A549 (cell line): ENCODE measurements around the gene ARVCF. TPM values are rescaled to one million over a fixed set of nuclear protein-coding genes. Genes with fewer than 3 reads are reported as not detected.

Experiments used
- ATAC-seq, 2 experiments: fragments of 200-7000 bp in 1 of 2; fragments of >200 bp in 1 of 2; cut with Nextera tagmentation in 1 of 2; cut with Tn5 transposase in 1 of 2; 3 replicates each; pipeline versions ENCODE4 v1.8.0 to v1.9.1; 2018 to 2020; ENCODE audit warnings: mild to moderate bottlenecking in 1 of 2, moderate library complexity in 1 of 2
- CTCF ChIA-PET: fragments of 300-600 bp; sonication (Branson Sonifier 250); formaldehyde crosslinking; extraction: SDS; loops from one replicate; lab custom pipeline; 2021; ENCODE audit warnings: antibody characterized with exemption, inconsistent platforms; lab: Yijun Ruan, JAX
- POLR2A ChIA-PET: fragments of 350-600 bp; formaldehyde crosslinking; extraction: SDS; loops from one replicate; lab custom pipeline; 2021; ENCODE audit warnings: antibody characterized with exemption, inconsistent platforms; lab: Yijun Ruan, JAX
- DNase-seq, 2 experiments: peaks; one replicate each; pipeline versions ENCODE4 v3.0.0 to v3.0.0-alpha.2; 2011 to 2016; ENCODE audit warnings: low read depth in 1 of 2, low spot score in 1 of 2
- FAIRE-seq: peaks from 2 replicates; lab custom pipeline; 2011; peaks lifted over from hg19 to GRCh38; lab: Jason Lieb, UNC
- H3K27ac ChIP-seq, 2 experiments: fragments of >200 bp; sonication (Bioruptor Twin); formaldehyde crosslinking; 3 replicates each; pipeline ENCODE4 v1.5.1; 2016 to 2017
- H3K4me1 ChIP-seq: fragments of >200 bp; sonication (Bioruptor Twin); formaldehyde crosslinking; 3 replicates; pipeline ENCODE4 v1.6.1; 2016
- H3K4me2 ChIP-seq: fragments of >200 bp; sonication (Bioruptor Twin); formaldehyde crosslinking; 3 replicates; pipeline ENCODE4 v1.6.1; 2016
- H3K4me3 ChIP-seq: fragments of >200 bp; sonication (Bioruptor Twin); formaldehyde crosslinking; 3 replicates; pipeline ENCODE4 v1.5.1; 2016
- H3K9me3 ChIP-seq: fragments of >200 bp; sonication (Bioruptor Twin); formaldehyde crosslinking; 3 replicates; pipeline ENCODE4 v1.6.1; 2016
- CTCF ChIP-seq: fragments of >200 bp; sonication (Bioruptor Twin); formaldehyde crosslinking; IDR thresholded peaks from 3 replicates; pipeline ENCODE4 v1.5.1; 2016
- EHF ChIP-seq: fragments of 250-450 bp; sonication (Bioruptor Pico); IDR thresholded peaks from 2 replicates; pipeline ENCODE4 v1.5.0; 2020; ENCODE audit warnings: mild to moderate bottlenecking
- HOXA7 ChIP-seq: fragments of 250-450 bp; sonication (Bioruptor Pico); IDR thresholded peaks from 2 replicates; pipeline ENCODE4 v1.5.0; 2020; ENCODE audit warnings: mild to moderate bottlenecking, moderate library complexity
- RAD21 ChIP-seq, 2 experiments: fragments of >200 bp in 1 of 2; sonication (Bioruptor Twin) in 1 of 2; formaldehyde crosslinking in 1 of 2; IDR thresholded peaks in 1 of 2; conservative IDR thresholded peaks in 1 of 2; 2 replicates in 1 of 2; 3 replicates in 1 of 2; pipeline ENCODE4 v1.6.1; 2012 to 2018; ENCODE audit warnings: inconsistent platforms in 1 of 2
- RNF2 ChIP-seq: fragments of 200-600 bp; sonication (generic); IDR thresholded peaks from 2 replicates; pipeline ENCODE4 v1.6.1; 2016; ENCODE audit warnings: low read depth, mild to moderate bottlenecking, antibody characterized with exemption, moderate library complexity, borderline replicate concordance
- SMC3 ChIP-seq: fragments of >200 bp; sonication (Bioruptor Twin); formaldehyde crosslinking; IDR thresholded peaks from 3 replicates; pipeline ENCODE4 v1.6.1; 2018; ENCODE audit warnings: inconsistent platforms
- ZC3H11A ChIP-seq: fragments of 450-650 bp; IDR thresholded peaks from 2 replicates; pipeline ENCODE4 v1.6.1; 2014; ENCODE audit warnings: antibody characterized with exemption, mild to moderate bottlenecking
- ZNF302 ChIP-seq: fragments of 250-450 bp; sonication (Bioruptor Pico); IDR thresholded peaks from 2 replicates; pipeline ENCODE4 v1.9.0; 2021; ENCODE audit warnings: inconsistent platforms, mild to moderate bottlenecking, moderate library complexity
- ZSCAN20 ChIP-seq: fragments of 250-450 bp; sonication (Bioruptor Pico); IDR thresholded peaks from 2 replicates; pipeline ENCODE4 v1.8.0; 2022; ENCODE audit warnings: mild to moderate bottlenecking, moderate library complexity
- WGBS: methylation state at CpG from one replicate; pipeline ENCODE4 v1.1.6; 2017; ENCODE audit errors: missing lambda C conversion rate; 5-methylcytosine and 5-hydroxymethylcytosine counted together
- polyA plus RNA-seq, 4 experiments: library from polyadenylated mRNA; depleted of rRNA in 3 of 4; stranded (reverse); fragments of >200 nt; fragmentation: RNase III in 1 of 4; extraction: RNeasy Plus Mini Kit Qiagen cat#74134 plus additional on column Dnase treatment in 1 of 4; gene quantifications; 2 replicates in 3 of 4; 3 replicates in 1 of 4; pipeline ENCODE4 v1.2.3, GENCODE V29; 2011 to 2017
- TF ChIP-seq, protein P1 (sequence below): fragments of >200 bp; sonication (Bioruptor Twin); formaldehyde crosslinking; IDR thresholded peaks from 2 replicates; pipeline ENCODE4 v1.6.1; 2016
- TF ChIP-seq, protein P2 (sequence below): fragments of 250-450 bp; sonication (Bioruptor Pico); IDR thresholded peaks from 2 replicates; pipeline ENCODE4 v1.5.0; 2020; ENCODE audit warnings: low read depth, mild to moderate bottlenecking, moderate library complexity

The ARVCF gene
- polyA plus RNA-seq, 2 of the 4 experiments (the other 2 are of a cell fraction), result 0.81 to 2.1 TPM

DNA sequence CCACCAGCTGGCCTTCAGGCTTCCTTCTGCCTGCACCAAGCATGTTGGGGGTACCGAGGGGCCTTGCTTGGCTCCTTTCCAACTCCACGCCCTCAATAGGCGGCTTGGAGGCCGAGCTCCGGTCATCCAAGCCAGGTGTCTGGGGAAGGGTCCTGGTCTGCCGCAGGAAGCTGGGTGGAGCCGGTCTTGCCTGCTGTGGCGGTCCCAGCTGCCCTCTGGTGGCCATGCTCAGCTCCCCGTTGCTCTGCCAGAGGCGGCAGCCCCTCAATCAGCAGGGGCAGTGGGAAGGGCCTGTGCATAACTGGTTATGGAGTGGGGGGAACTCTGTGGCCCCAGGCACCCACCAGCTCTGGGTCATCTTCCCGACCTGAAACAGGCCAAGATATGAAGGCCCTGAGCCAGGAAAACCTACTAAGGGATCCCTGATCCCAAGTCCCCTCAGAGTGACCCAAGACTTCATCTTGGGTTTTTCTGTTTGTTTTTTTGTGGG lies 3.2 kb downstream of the ARVCF start:
- 5% methylated on average over 3 of the region's 11 CpGs for WGBS
- no peak overlapping the region for H3K4me3 ChIP-seq
- CTCF ChIA-PET, result interaction anchor here (0.5 to 5.8 kb wide), 15 partner anchors 12 to 108 kb away, joined by 3 to 89 read pairs (median 8); no protein-coding TSS in a partner anchor
- no peaks in the 10 kb centered on the region for H3K9me3 ChIP-seq
- no peak overlapping the region for H3K4me2 ChIP-seq
- peaks cover 5% of the 10 kb centered on the region; the same call in 1 of the 3 replicates for H3K4me1 ChIP-seq
- DNase-seq (peak in 1 of 2 experiments; percentile 33), FAIRE-seq (no peak), ATAC-seq (peak in 1 of 2 experiments; percentile 67; a peak in 3 of 6 replicates)
- TF ChIP-seq CTCF, result peak; percentile 37; the same call in 2 of the 3 replicates
- TF ChIP-seq SMC3, result peak; percentile 50; the same call in 2 of the 3 replicates
- TF ChIP-seq ZNF302, result no peak
- TF ChIP-seq, protein P1, sequence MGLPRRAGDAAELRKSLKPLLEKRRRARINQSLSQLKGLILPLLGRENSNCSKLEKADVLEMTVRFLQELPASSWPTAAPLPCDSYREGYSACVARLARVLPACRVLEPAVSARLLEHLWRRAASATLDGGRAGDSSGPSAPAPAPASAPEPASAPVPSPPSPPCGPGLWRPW, result no peak
- TF ChIP-seq RAD21 (conservative IDR thresholded peaks at IDR 0.05 in 1 of 2, IDR thresholded peaks at IDR 0.05 in 1 of 2), result peak; percentile 31 to 53; a peak in 2 of 5 replicates
- POLR2A ChIA-PET, result interaction anchor here (1.1 kb wide), 1 partner anchor 44 kb away, joined by 3 read pairs; no protein-coding TSS in a partner anchor
- no peak overlapping the region for H3K27ac ChIP-seq

DNA sequence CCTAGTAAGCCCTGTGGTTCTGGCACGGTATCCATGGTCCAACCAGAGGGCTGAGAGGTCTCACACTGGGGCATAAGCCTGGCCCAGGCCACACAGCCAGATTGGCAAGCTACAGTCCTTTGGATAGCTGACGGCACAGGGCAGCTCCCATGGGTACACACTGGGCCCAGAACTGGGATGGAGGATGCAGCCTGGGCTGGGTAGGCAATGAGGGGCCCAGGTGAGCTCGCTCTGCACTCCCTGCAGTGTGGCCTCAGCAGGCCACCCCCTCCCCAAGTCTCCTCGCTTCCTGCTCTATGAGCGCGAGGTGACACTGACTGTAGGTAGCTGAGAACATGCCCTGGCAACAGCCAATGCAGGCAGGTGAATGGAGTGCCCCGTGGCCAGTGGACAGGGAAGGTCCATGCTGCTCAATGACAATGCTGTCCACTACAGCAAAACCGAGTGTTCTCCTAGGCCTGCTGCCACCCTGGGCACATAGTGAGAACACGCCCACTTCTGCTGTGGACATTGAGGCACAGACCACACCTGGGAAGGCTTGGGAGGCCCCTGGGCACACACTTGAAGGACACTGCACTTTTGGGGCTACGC lies 3.8 kb downstream of the ARVCF start:
- Histone ChIP-seq H3K9me3 (no peaks in the 10 kb centered on the region), H3K4me1 (peaks cover 5% of the 10 kb centered on the region; the same call in 1 of the 3 replicates), H3K27ac (no peak overlapping the region), H3K4me3 (no peak overlapping the region), H3K4me2 (no peak overlapping the region)
- ChIA-PET CTCF (interaction anchor here (1.0 to 5.8 kb wide), 16 partner anchors 11 to 72 kb away, joined by 3 to 89 read pairs (median 7); no protein-coding TSS in a partner anchor), POLR2A (interaction anchor here (1.1 kb wide), 1 partner anchor 44 kb away, joined by 3 read pairs; no protein-coding TSS in a partner anchor)
- 90% methylated on average over 2 of the region's 10 CpGs for WGBS
- TF ChIP-seq RNF2, result no peak
- TF ChIP-seq, protein P1, result no peak
- TF ChIP-seq ZC3H11A, result no peak
- no peak for TF ChIP-seq HOXA7 (CRISPR knock-in tag)
- TF ChIP-seq, protein P2, sequence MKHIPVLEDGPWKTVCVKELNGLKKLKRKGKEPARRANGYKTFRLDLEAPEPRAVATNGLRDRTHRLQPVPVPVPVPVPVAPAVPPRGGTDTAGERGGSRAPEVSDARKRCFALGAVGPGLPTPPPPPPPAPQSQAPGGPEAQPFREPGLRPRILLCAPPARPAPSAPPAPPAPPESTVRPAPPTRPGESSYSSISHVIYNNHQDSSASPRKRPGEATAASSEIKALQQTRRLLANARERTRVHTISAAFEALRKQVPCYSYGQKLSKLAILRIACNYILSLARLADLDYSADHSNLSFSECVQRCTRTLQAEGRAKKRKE (CRISPR knock-in tag), result no peak
- no peak for TF ChIP-seq EHF
- FAIRE-seq (no peak), ATAC-seq (no peak), DNase-seq (no peak)

GRCh38 chr22:20011993-20012740 lies 4.5 kb downstream of the ARVCF start:
- Histone ChIP-seq H3K9me3 (no peaks in the 10 kb centered on the region), H3K27ac (no peak overlapping the region), H3K4me1 (peaks cover 4% of the 10 kb centered on the region; the same call in 1 of the 3 replicates), H3K4me2 (no peak overlapping the region), H3K4me3 (no peak overlapping the region)
- ATAC-seq, result no peak
- WGBS, result 86% methylated on average over 2 of the region's 7 CpGs
- FAIRE-seq, result no peak
- no peak for DNase-seq
- CTCF ChIA-PET, result interaction anchor here (1.1 to 5.8 kb wide), 7 partner anchors 10 to 49 kb away, joined by 3 to 89 read pairs (median 6); no protein-coding TSS in a partner anchor
- no peak for TF ChIP-seq ZSCAN20 (CRISPR knock-in tag)
- POLR2A ChIA-PET, result no interaction called here
